H1 (cell line): ENCODE results near the gene MAP1B. TPM values are rescaled to one million over a fixed set of nuclear protein-coding genes. Genes with fewer than 3 reads are reported as not detected.

Experiments
- CTCF ChIA-PET: fragments of 300-600 bp; sonication (Branson Sonifier 250); formaldehyde crosslinking; loops from one replicate; lab custom pipeline; 2021; ENCODE audit not compliant: partially characterized antibody; lab: Charles Lee
- POLR2A ChIA-PET: fragments of 300-600 bp; sonication (Branson Sonifier 250); formaldehyde crosslinking; loops from one replicate; lab custom pipeline; 2021; ENCODE audit warnings: inconsistent platforms; ENCODE audit not compliant: partially characterized antibody; lab: Charles Lee
- DNase-seq, 2 experiments: peaks; one replicate each; pipeline versions ENCODE4 v3.0.0 to v3.0.0-alpha.2; 2010 to 2022; ENCODE audit warnings: low spot score in 2 of 2, low read depth in 1 of 2, mixed read lengths in 1 of 2
- FAIRE-seq: peaks from 2 replicates; lab custom pipeline; 2011; peaks lifted over from hg19 to GRCh38; lab: Jason Lieb, UNC
- H2AFZ ChIP-seq: 2 replicates; pipeline ENCODE4 v1.8.1; 2012; ENCODE audit warnings: low read length, inconsistent platforms
- H2AK5ac ChIP-seq: 2 replicates; pipeline ENCODE4 v1.6.1; 2013; ENCODE audit warnings: low read depth, low read length
- H2BK120ac ChIP-seq: replicated peaks from 2 replicates; pipeline ENCODE3; 2013; ENCODE audit warnings: low read depth, low read length, inconsistent platforms
- H2BK12ac ChIP-seq: 2 replicates; pipeline ENCODE4 v1.6.1; 2013; ENCODE audit warnings: low read depth, low read length
- H2BK15ac ChIP-seq: 2 replicates; pipeline ENCODE4 v1.6.1; 2013; ENCODE audit warnings: low read length
- H2BK20ac ChIP-seq: 2 replicates; pipeline ENCODE4 v1.6.1; 2013; ENCODE audit warnings: low read length
- H2BK5ac ChIP-seq: 2 replicates; pipeline ENCODE4 v1.6.1; 2013; ENCODE audit warnings: low read depth, low read length
- H3K14ac ChIP-seq: 2 replicates; pipeline ENCODE4 v1.6.1; 2013; ENCODE audit warnings: inconsistent platforms; ENCODE audit not compliant: insufficient read length
- H3K18ac ChIP-seq: 2 replicates; pipeline ENCODE4 v1.6.1; 2013; ENCODE audit warnings: low read length; ENCODE audit errors: extremely low read depth
- H3K23ac ChIP-seq: 2 replicates; pipeline ENCODE4 v1.6.1; 2013; ENCODE audit warnings: inconsistent platforms; ENCODE audit not compliant: insufficient read length
- H3K23me2 ChIP-seq: 2 replicates; pipeline ENCODE4 v1.6.1; 2013; ENCODE audit warnings: low read depth, low read length
- H3K27ac ChIP-seq: 2 replicates; pipeline ENCODE4 v1.6.1; 2011; ENCODE audit warnings: low read depth, low read length, inconsistent platforms
- H3K27me3 ChIP-seq, 4 experiments: replicated peaks in 1 of 4; 1 replicate in 1 of 4; 2 replicates in 3 of 4; pipeline versions ENCODE4 v1.6.1 to v1.8.1; 2011 to 2013; ENCODE audit warnings: low read length in 3 of 4, mild to moderate bottlenecking in 3 of 4, inconsistent platforms in 2 of 4, mixed read lengths in 2 of 4, moderate library complexity in 1 of 4; ENCODE audit not compliant: control insufficient read depth in 3 of 4, insufficient read depth in 3 of 4; ENCODE audit errors: extremely low read depth in 1 of 4
- H3K36me3 ChIP-seq, 4 experiments: 2 replicates each; pipeline versions ENCODE4 v1.6.1 to v1.8.1; 2011 to 2013; ENCODE audit warnings: mild to moderate bottlenecking in 4 of 4, low read length in 3 of 4, moderate library complexity in 2 of 4, control low read depth in 1 of 4, inconsistent platforms in 1 of 4; ENCODE audit not compliant: insufficient read depth in 4 of 4, control insufficient read depth in 2 of 4
- H3K4ac ChIP-seq: replicated peaks from 2 replicates; pipeline ENCODE3; 2013; ENCODE audit warnings: low read length, low read depth, mixed read lengths, inconsistent platforms; ENCODE audit not compliant: insufficient read length
- H3K4me1 ChIP-seq, 4 experiments: replicated peaks in 1 of 4; 1 replicate in 1 of 4; 2 replicates in 3 of 4; pipeline versions ENCODE4 v1.6.1 to v1.8.1; 2011 to 2013; ENCODE audit warnings: low read length in 3 of 4, inconsistent platforms in 2 of 4, mixed read lengths in 1 of 4; ENCODE audit not compliant: insufficient read depth in 4 of 4, control insufficient read depth in 3 of 4
- H3K4me2 ChIP-seq, 2 experiments: 2 replicates each; pipeline versions ENCODE4 v1.6.1 to v1.8.1; 2011 to 2013; ENCODE audit warnings: low read depth in 2 of 2, low read length in 2 of 2, control low read depth in 1 of 2, inconsistent platforms in 1 of 2, mild to moderate bottlenecking in 1 of 2; ENCODE audit not compliant: insufficient read depth in 1 of 2
- H3K4me3 ChIP-seq, 4 experiments: fragments of 200-600, 300-600 bp in 1 of 4; sonication (generic), shearing (Covaris generic), sonication (Bioruptor Twin) in 1 of 4; 2 replicates each; pipeline versions ENCODE4 v1.5.1 to v1.8.1; 2011 to 2016; ENCODE audit warnings: low read length in 4 of 4, low read depth in 3 of 4, control low read depth in 2 of 4, inconsistent platforms in 2 of 4, mild to moderate bottlenecking in 2 of 4, mixed read lengths in 1 of 4, moderate library complexity in 1 of 4; ENCODE audit not compliant: insufficient read depth in 2 of 4; ENCODE audit errors: extremely low read depth in 1 of 4
- H3K56ac ChIP-seq: replicated peaks from 2 replicates; pipeline ENCODE3; 2013; ENCODE audit warnings: low read depth, mild to moderate bottlenecking, mixed read lengths, low read length, inconsistent platforms; ENCODE audit not compliant: insufficient read length
- H3K79me1 ChIP-seq: 2 replicates; pipeline ENCODE4 v1.6.1; 2013; ENCODE audit warnings: low read depth, low read length, control low read depth
- H3K79me2 ChIP-seq, 2 experiments: 2 replicates each; pipeline versions ENCODE4 v1.6.1 to v1.8.1; 2012 to 2013; ENCODE audit warnings: low read length in 2 of 2, mild to moderate bottlenecking in 2 of 2, inconsistent platforms in 1 of 2; ENCODE audit not compliant: insufficient read depth in 2 of 2, control insufficient read depth in 1 of 2
- H3K9ac ChIP-seq, 4 experiments: replicated peaks in 1 of 4; 1 replicate in 1 of 4; 2 replicates in 3 of 4; pipeline versions ENCODE4 v1.6.1 to v1.8.1; 2011 to 2013; ENCODE audit warnings: low read depth in 3 of 4, low read length in 3 of 4, control low read depth in 2 of 4, mild to moderate bottlenecking in 2 of 4, moderate library complexity in 2 of 4, inconsistent platforms in 1 of 4; ENCODE audit errors: extremely low read depth in 1 of 4
- H3K9me3 ChIP-seq, 2 experiments: 2 replicates each; pipeline versions ENCODE4 v1.6.1 to v1.8.1; 2012 to 2013; ENCODE audit warnings: mild to moderate bottlenecking in 2 of 2, moderate library complexity in 2 of 2, control low read depth in 1 of 2, inconsistent platforms in 1 of 2, low read depth in 1 of 2, low read length in 1 of 2, mixed read lengths in 1 of 2; ENCODE audit not compliant: insufficient read depth in 2 of 2
- H4K20me1 ChIP-seq, 2 experiments: replicated peaks in 1 of 2; 2 replicates each; pipeline versions ENCODE3 to v1.8.1; 2011 to 2013; ENCODE audit warnings: inconsistent platforms in 2 of 2, low read length in 2 of 2, mild to moderate bottlenecking in 1 of 2; ENCODE audit not compliant: insufficient read depth in 2 of 2, control insufficient read depth in 1 of 2
- H4K5ac ChIP-seq: 2 replicates; pipeline ENCODE4 v1.6.1; 2013; ENCODE audit warnings: low read length, low read depth, mixed read lengths, inconsistent platforms; ENCODE audit not compliant: insufficient read length
- H4K8ac ChIP-seq: 2 replicates; pipeline ENCODE4 v1.8.0; 2013; ENCODE audit warnings: mild to moderate bottlenecking, moderate library complexity, low read length, inconsistent platforms; ENCODE audit not compliant: insufficient read depth; ENCODE audit errors: extremely low read depth
- H4K91ac ChIP-seq: replicated peaks from 2 replicates; pipeline ENCODE3; 2013; ENCODE audit warnings: low read length, mixed read lengths, inconsistent platforms; ENCODE audit not compliant: insufficient read length
- BACH1 ChIP-seq: IDR thresholded peaks from 2 replicates; pipeline ENCODE4 v1.6.1; 2012; ENCODE audit warnings: low read length, improper control_type of control experiment
- CREB1 ChIP-seq: IDR thresholded peaks from 2 replicates; pipeline ENCODE4 v1.6.1; 2012; ENCODE audit warnings: inconsistent platforms
- CTCF ChIP-seq, 3 experiments: IDR thresholded peaks; 1 replicate in 2 of 3; 2 replicates in 1 of 3; pipeline versions ENCODE4 v1.5.1 to v1.6.1; 2011; ENCODE audit warnings: low read length in 3 of 3, mild to moderate bottlenecking in 3 of 3, inconsistent platforms in 2 of 3, low read depth in 1 of 3, moderate library complexity in 1 of 3; ENCODE audit not compliant: insufficient read depth in 1 of 3; ENCODE audit errors: control extremely low read depth in 1 of 3
- EGR1 ChIP-seq: IDR thresholded peaks from 2 replicates; pipeline ENCODE4 v1.6.1; 2011; ENCODE audit warnings: low read depth, low read length, borderline replicate concordance
- HDAC6 ChIP-seq: IDR thresholded peaks from one replicate; pipeline ENCODE4 v1.7.1; 2012; ENCODE audit warnings: low read depth, mild to moderate bottlenecking, inconsistent platforms, low read length, moderate library complexity
- JUN ChIP-seq: IDR thresholded peaks from 2 replicates; pipeline ENCODE4 v1.6.1; 2011; ENCODE audit warnings: low read depth, mild to moderate bottlenecking, improper control_type of control experiment, low read length
- KDM5A ChIP-seq: fragments of 200-600 bp; IDR thresholded peaks from 2 replicates; pipeline ENCODE4 v1.7.1; 2012; ENCODE audit warnings: mild to moderate bottlenecking, low read length, inconsistent platforms, mixed read lengths
- RFX5 ChIP-seq: IDR thresholded peaks from 2 replicates; pipeline ENCODE4 v1.6.1; 2011; ENCODE audit warnings: low read depth, low read length, improper control_type of control experiment, borderline replicate concordance
- RNF2 ChIP-seq: fragments of 200-900, 300-1000 bp; sonication (generic); IDR thresholded peaks from 2 replicates; pipeline ENCODE4 v1.7.1; 2016; ENCODE audit warnings: borderline replicate concordance, low read depth, mild to moderate bottlenecking, antibody characterized with exemption, low read length; ENCODE audit not compliant: poor library complexity, severe bottlenecking; ENCODE audit errors: missing control alignments
- SIX5 ChIP-seq: IDR thresholded peaks from 2 replicates; pipeline ENCODE4 v1.6.1; 2011; ENCODE audit warnings: mild to moderate bottlenecking, low read depth, low read length
- SP1 ChIP-seq: IDR thresholded peaks from 2 replicates; pipeline ENCODE4 v1.6.1; 2011; ENCODE audit warnings: low read depth, low read length
- SRF ChIP-seq: IDR thresholded peaks from 2 replicates; pipeline ENCODE4 v1.6.1; 2011; ENCODE audit warnings: mild to moderate bottlenecking, low read depth, low read length, moderate library complexity
- SUZ12 ChIP-seq: fragments of 200-600 bp; sonication (generic); IDR thresholded peaks from 2 replicates; pipeline ENCODE4 v1.6.1; 2012; ENCODE audit warnings: mild to moderate bottlenecking, inconsistent platforms, low read length, moderate library complexity, mixed read lengths
- WGBS, 2 experiments: shearing (Covaris generic) in 1 of 2; methylation state at CpG; one replicate each; pipeline versions ENCODE4 v1.1.6 to v1.1.7; 2013 to 2015; ENCODE audit warnings: low lambda C conversion rate in 2 of 2, mixed read lengths in 2 of 2, inconsistent platforms in 1 of 2, low coverage in 1 of 2, missing lambda C conversion rate in 1 of 2; ENCODE audit not compliant: insufficient replicate concordance in 2 of 2, insufficient coverage in 1 of 2, insufficient read length in 1 of 2; ENCODE audit errors: extremely low coverage in 1 of 2, missing lambda C conversion rate in 1 of 2; 5-methylcytosine and 5-hydroxymethylcytosine counted together
- polyA plus RNA-seq, 7 experiments: library from polyadenylated mRNA; depleted of rRNA in 3 of 7; stranded (reverse) in 5 of 7; unstranded in 2 of 7; fragments of >200 nt in 5 of 7; fragments of 200-250 nt in 2 of 7; gene quantifications; 1 replicate in 5 of 7; 2 replicates in 1 of 7; 4 replicates in 1 of 7; pipeline versions ENCODE4 v1.2.1 to v1.2.3, GENCODE V29; 2011 to 2013; ENCODE audit warnings: missing spikeins in 2 of 7, mixed read lengths in 2 of 7
- total RNA-seq: library from RNA; stranded (reverse); fragmentation: NEBNext Ultra II Directional; extraction: Animal tissue kit (Norgen Biotek cat#: 25700); gene quantifications from 2 replicates; pipeline ENCODE4 v1.2.1, GENCODE V29; 2021

MAP1B gene
- total and polyA plus RNA-seq, 2 of the 8 experiments (the other 6 are each of a cell fraction or from before 2014, with no cell fraction given): 24.5 to 120 TPM

DNA sequence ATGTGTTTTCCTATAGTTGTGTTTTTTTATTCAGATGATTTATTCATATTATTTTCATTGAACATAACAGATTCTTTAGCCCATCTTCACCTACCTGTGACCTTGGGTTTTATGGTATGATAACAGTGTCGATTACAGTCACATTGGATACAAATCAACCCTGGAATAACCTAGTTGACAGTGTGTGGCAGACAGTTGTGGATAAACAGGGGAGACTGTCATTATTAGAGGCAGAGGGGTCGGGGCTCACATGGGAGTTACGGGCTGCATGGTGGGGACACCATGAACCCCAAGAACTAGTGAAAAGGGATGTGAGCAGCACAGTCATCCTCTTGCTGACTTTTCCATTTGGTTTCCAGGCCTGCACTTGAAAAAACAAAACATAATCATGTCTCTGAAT lies 29.9 kb upstream of the MAP1B start:
- no peak overlapping the region for H3K18ac ChIP-seq
- CTCF ChIA-PET: no interaction called here
- no peaks in the 10 kb centered on the region for H3K79me2 ChIP-seq
- H3K56ac ChIP-seq: no peak overlapping the region
- no peaks in the 10 kb centered on the region for H3K27me3 ChIP-seq
- no peak overlapping the region for H4K5ac ChIP-seq
- FAIRE-seq: no peak
- no peak overlapping the region for H2BK20ac ChIP-seq
- H3K23me2 ChIP-seq: no peaks in the 10 kb centered on the region
- WGBS, 2 experiments: 92% methylated on average over 3 of the region's 3 CpGs; no CpG with 5 or more reads in 1 of the 2 experiments
- H2BK120ac ChIP-seq: no peak overlapping the region
- H4K91ac ChIP-seq: no peak overlapping the region
- H3K4me3 ChIP-seq: no peak overlapping the region
- H3K79me1 ChIP-seq: no peaks in the 10 kb centered on the region
- no peak overlapping the region for H2AFZ ChIP-seq
- H2AK5ac ChIP-seq: no peak overlapping the region
- H3K4me2 ChIP-seq: no peak overlapping the region
- DNase-seq: no peak
- H4K20me1 ChIP-seq: no peaks in the 10 kb centered on the region
- POLR2A ChIA-PET: interaction anchor here (1.6 kb wide), 1 partner anchor 29 kb away, joined by 4 read pairs; no protein-coding TSS in a partner anchor
- no peak overlapping the region; the same call in 1 of the 2 replicates for H2BK15ac ChIP-seq
- no peak overlapping the region for H4K8ac ChIP-seq
- H2BK5ac ChIP-seq: no peak overlapping the region
- no peaks in the 10 kb centered on the region for H3K9me3 ChIP-seq
- no peak overlapping the region for H3K4ac ChIP-seq
- no peak overlapping the region for H3K23ac ChIP-seq
- H3K14ac ChIP-seq: no peak overlapping the region
- H3K9ac ChIP-seq: no peak overlapping the region
- H2BK12ac ChIP-seq: no peak overlapping the region
- no peaks in the 10 kb centered on the region for H3K36me3 ChIP-seq
- no peak overlapping the region for H3K27ac ChIP-seq
- H3K4me1 ChIP-seq: peaks cover 0 to 2% (median under 1%) of the 10 kb centered on the region in 4 experiments; a peak in 2 of 7 replicates
- no peak for TF ChIP-seq SRF
- TF ChIP-seq JUN: no peak
- TF ChIP-seq EGR1: no peak
- no peak for TF ChIP-seq BACH1
- no peak for TF ChIP-seq CTCF (IDR thresholded peaks at IDR 0.05; ENCODE audit: control extremely low read depth in 1 of 3, insufficient read depth in 1 of 3, low read depth in 1 of 3, low read length in 3 of 3)
- TF ChIP-seq SIX5: no peak
- no peak for TF ChIP-seq RFX5
- TF ChIP-seq RNF2: no peak
- TF ChIP-seq KDM5A: no peak
- TF ChIP-seq HDAC6: no peak
- no peak for TF ChIP-seq CREB1
- no peak for TF ChIP-seq SP1
- no peak for TF ChIP-seq SUZ12
